Ovary (tissue), 3 donors: Measurements from ENCODE around the gene CRTAC1.

ENCODE experiments used
- EP300 ChIP-seq: sonication (generic); formaldehyde crosslinking; IDR thresholded peaks from one replicate; pipeline ENCODE4 v1.6.1; 2017; ENCODE audit warnings: antibody characterized with exemption
- TF ChIP-seq, protein P1 (sequence below), 3 donors: fragments of 450-650 bp in 2 of 3; fragments of 200-600 bp in 1 of 3; IDR thresholded peaks; one replicate each; pipeline versions ENCODE4 v1.5.1 to v1.8.0; 2016 to 2022; ENCODE audit warnings: antibody characterized with exemption in 3 of 3, mild to moderate bottlenecking in 1 of 3
- donor health status: DM: no; HTN: no; CAD: no.

DNA sequence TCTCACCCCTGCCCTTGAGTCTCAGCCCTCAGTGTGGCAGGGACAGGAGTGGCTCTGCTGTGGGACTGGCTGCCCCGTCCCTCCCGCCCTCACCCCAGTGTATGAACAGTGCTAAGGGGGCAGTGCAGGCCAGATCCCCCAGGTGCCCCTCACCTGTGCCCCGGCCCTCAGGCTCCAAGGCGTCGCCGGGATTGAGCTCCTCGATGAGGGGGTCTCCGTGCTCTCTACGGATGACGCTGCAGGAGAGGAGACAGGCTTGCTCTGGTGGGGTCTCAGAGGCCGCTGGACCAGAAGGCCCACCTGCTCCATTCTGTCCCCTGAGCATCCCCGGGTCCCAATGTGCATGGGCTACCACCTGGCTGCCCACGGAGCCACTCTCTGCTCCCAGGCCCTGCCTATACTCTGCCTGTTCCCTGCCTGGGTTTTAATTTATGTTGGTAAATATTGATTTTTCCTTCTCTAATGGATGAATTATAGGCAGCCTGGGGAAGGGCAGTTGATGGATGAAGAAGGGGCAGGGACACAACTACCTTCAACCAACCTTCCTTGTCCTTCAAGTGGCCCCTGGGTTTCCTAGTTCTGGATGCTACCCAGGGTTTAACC lies 133.6 kb downstream of the CRTAC1 start:
- TF ChIP-seq, protein P1, sequence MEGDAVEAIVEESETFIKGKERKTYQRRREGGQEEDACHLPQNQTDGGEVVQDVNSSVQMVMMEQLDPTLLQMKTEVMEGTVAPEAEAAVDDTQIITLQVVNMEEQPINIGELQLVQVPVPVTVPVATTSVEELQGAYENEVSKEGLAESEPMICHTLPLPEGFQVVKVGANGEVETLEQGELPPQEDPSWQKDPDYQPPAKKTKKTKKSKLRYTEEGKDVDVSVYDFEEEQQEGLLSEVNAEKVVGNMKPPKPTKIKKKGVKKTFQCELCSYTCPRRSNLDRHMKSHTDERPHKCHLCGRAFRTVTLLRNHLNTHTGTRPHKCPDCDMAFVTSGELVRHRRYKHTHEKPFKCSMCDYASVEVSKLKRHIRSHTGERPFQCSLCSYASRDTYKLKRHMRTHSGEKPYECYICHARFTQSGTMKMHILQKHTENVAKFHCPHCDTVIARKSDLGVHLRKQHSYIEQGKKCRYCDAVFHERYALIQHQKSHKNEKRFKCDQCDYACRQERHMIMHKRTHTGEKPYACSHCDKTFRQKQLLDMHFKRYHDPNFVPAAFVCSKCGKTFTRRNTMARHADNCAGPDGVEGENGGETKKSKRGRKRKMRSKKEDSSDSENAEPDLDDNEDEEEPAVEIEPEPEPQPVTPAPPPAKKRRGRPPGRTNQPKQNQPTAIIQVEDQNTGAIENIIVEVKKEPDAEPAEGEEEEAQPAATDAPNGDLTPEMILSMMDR (IDR thresholded peaks at IDR 0.05): no peak
- TF ChIP-seq EP300: no peak
